GM21447 (cell line): Measurements from ENCODE around the gene MOGAT3.

Experiments
- ATAC-seq: cut with Tn5 transposase; IDR thresholded peaks from one replicate; pipeline ENCODE4 v1.9.1; 2021; ENCODE audit not compliant: unreplicated experiment

Gene MOGAT3, protein sequence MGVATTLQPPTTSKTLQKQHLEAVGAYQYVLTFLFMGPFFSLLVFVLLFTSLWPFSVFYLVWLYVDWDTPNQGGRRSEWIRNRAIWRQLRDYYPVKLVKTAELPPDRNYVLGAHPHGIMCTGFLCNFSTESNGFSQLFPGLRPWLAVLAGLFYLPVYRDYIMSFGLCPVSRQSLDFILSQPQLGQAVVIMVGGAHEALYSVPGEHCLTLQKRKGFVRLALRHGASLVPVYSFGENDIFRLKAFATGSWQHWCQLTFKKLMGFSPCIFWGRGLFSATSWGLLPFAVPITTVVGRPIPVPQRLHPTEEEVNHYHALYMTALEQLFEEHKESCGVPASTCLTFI

GRCh38 chr7:101200862-101201599 lies at the start of gene MOGAT3:
MOGAT3 (minus strand) TSS chr7:101201036; CDS start chr7:101200854, 182 bp downstream.
- no peak for ATAC-seq

DNA sequence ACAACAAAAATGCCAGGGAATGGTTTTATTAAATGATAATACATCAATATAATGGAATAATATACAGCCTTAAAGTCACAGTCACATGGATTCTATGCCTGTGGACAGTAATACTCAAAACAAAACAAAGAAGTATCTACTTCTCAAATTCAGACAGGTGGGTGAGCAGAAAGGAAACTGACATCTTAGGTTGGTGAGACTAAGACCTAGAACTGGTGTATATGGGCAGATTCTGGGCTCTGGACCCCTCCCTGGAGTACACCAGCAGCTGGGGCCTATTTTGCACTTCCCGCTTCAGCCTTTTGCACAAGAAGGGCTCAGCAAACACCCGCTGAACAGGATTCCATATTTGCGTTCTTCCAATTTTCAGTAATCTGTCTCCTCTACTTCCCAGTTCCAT lies 49.5 kb upstream of the MOGAT3 start:
- no peak for ATAC-seq

- ATAC-seq = no peak
Observed at GRCh38 chr7:101248276-101248675, 47.4 kb upstream of the MOGAT3 start.

- ATAC-seq = no peak
Observed at GRCh38 chr7:101245147-101245668, 44.4 kb upstream of the MOGAT3 start.

DNA sequence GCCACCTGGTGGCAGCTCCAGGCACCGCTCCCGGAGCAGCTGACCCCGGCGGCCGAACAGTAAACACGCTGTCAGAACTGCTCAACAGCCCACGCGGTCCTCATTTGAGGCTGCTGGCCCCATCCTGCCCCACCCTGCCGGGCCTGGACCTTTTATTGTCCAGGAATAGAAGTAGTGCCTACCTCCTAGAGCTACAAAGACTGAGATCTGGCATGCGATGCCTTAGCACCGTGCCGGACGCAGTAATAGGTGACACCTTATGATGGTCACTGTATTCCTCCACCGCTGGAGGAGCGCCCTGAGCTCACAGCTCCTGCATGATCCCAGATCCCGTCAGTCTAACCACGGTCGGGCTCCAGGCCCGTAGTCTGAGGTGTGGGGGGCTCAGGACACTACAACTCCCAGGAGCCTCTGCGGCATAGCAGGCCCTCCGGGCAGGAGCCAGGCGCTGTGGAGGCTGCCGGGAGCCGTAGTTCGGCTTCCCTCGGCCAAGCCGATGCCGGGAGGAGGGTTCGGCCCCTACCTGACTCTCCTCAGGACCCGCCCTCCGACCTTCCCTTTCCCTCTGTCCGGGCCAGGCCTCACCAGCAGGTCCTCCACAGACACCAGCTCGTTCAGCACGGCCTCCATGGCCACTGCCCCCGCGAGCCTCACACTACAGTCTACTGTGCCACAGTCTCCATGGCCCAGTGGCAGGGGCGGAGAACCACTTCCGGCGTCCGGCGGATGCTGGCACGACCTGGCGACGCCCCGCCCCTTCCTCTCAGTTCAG lies 43.7 kb upstream of the MOGAT3 start, which contains the start of gene FIS1:
Gene FIS1 (minus strand): TSS at position 707 of the 772 bp plus-strand sequence. CDS start 77 bp downstream, at position 630.
- ATAC-seq = peak; percentile 92

- ATAC-seq = no peak
Observed at GRCh38 chr7:101243646-101244374, 43.0 kb upstream of the MOGAT3 start.

DNA sequence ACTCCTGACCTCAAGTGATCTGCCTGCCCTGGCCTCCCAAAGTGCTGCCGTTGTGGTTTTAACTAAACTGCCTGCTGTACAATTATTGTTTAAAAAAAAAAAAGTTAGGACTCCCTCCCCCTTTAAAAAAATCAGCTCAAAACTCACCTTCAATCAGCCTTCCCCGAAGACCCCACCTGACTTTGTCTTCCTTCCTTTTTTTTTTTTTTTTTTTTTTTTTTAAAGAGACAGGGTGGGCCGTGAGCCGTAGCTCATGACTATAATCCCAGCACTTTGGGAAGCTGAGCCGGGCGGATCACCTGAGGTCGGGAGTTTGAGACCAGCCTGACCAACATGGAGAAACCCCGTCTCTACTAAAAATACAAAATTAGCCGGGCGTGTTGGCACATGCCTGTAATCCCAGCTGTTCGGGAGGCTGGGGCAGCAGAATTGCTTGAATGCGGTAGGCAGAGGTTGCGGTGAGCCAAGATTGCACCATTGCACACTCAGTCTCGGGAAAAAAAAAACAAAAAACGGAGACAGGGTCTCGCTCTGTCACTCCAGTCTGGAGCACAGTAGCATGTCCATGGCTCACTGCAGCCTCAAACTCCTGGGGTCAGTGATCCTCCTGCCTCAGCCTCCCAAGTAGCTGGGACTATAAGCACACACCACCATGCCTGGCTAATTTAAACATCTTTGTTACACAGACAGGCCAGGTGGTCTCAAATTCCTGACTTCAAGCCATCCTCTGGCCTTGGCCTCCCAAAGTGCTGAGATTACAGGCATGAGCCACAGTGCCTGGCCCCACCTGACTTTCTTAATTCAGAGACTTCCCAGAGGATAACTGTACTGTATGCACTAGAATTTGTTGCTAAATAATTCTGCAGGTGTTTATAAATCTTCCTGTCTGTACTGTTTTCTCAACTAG lies 40.9 kb upstream of the MOGAT3 start:
- no peak for ATAC-seq

- no peak for ATAC-seq
Observed at GRCh38 chr7:101241015-101241363, 40.2 kb upstream of the MOGAT3 start.

DNA sequence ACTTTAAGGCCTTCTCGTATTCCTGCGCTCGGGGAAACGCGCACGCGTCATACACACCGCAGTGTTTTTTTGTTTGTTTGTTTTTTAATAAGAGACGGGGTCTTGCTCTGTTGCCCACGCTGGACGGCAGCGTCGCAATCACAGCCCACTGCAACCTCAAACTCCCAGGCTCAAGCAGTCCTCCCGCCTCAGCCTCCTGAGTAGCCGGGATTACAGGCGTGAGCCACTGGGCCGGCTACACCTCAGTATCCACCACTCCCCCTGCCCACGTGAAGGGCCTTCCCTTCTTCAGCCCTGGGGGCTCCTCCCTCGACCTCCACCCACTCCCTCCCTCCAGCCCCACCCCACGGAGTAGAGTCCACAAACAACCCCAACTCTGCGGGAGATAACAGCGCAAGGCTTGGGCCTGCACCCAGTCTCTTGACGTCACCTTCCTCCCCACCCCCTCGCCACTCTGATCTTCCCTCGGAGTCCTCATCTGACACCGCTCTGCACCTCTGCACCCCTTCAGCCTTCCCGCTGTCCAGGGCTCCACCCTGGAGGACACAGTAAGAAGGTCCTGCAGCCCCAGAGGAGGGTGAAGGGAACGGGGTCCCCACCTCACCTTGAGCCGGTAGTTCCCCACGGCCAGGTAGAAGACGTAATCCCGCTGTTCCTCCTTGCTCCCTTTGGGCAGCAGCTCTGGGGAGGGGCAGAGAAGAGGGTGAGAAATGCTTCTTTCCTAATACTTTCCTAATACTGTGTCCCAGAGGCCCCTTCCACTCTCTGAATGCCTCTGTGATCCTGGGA lies 39.6 kb upstream of the MOGAT3 start:
- no peak for ATAC-seq

GRCh38 chr7:101239951-101240220 lies 39.0 kb upstream of the MOGAT3 start:
- ATAC-seq = no peak

- ATAC-seq = no peak
Observed at GRCh38 chr7:101239191-101239950, 38.5 kb upstream of the MOGAT3 start.

DNA sequence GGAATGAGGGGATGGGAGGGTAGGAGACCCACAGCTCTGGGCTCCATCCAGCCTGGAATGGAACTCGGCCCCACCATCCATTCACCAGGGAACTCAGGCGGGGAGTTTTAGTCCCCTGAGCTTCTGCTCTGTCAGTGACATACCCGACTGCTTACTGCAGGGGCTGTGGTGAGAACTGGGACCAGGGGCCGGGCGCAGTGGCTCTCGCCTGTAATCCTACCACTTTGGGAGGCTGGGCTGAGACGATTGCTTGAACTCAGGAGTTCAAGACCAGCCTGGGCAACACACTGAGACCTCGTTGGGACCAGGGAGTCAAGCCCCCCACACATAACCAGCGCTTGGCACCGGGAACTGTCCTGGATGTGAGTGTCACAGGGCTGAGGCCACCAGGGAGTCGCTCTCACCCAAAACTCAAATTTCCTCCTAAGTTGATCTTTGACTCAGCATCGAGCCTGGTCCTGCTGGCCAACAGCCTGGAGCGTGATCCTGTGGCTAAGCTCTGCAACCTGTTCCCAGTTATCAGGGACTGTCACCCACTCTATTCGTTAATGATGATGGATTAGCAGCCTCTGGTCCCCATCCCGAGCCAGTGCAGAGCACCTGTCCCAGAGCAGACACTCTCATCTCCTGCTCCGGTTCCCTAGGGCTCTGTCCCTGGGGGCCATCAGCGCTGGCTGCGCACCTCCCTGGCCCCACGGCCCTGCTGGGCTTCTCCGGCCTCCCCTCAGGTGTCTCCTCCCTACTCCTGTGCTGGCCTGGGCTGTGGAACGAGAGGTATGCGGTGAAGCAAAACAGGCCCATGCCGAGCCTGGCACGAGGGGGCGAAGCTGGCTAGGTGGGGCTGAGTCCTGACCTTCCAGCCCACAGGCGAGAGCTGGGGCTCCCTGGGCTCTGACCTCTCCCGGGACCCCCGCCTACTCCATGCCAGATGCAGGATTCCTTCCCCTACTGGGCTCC lies 37.7 kb upstream of the MOGAT3 start:
- no peak for ATAC-seq

DNA sequence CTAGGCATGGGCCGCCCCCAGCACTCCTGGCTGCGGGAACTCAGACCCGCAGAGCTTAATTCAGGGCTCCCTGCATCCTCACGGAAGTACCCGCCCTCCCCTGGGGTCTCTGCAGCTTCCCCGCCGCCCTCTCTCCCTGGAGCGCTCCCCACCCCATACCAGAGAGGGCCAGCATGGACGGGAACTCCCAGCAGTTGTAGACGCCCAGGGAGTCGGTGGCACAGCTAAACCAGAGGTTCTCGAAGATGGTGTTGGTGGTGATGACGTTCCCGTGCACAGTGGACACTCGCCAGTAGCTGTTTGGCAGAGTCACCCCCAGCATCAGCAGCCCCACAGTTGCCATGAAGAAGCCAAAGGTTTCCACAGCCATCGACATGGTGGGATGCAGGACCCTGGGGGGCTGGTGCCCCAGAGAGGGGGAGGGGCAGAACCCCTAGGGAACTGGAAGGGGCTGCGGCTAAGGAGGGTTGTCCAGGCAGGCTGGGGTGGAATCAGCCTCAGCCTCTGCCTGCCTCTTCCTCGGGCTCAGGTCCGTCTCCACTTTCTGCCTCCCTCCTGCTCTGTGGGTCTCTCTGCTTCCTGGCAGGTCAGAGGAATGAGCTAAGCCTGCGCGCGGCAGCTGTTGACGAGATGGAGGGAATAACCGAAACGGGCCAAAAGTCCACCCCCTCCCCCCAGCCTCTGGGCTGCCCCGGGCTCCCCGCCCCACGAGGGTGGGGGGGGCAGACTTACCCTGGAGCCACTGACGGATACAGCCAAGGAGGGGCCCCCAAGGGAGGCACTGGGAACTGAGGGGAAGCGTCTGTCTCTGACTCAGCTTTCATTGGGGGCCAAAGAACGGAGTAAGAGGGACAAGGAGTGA lies 36.6 kb upstream of the MOGAT3 start, which contains the start of gene CLDN15:
Gene CLDN15 (minus strand): TSS at position 597 of the 862 bp plus-strand sequence. CDS start 221 bp downstream, at position 376.
- ATAC-seq = no peak

- ATAC-seq = no peak
Observed at GRCh38 chr7:101236292-101236835, 35.5 kb upstream of the MOGAT3 start.

GRCh38 chr7:101235522-101235921 lies 34.7 kb upstream of the MOGAT3 start:
- no peak for ATAC-seq

DNA sequence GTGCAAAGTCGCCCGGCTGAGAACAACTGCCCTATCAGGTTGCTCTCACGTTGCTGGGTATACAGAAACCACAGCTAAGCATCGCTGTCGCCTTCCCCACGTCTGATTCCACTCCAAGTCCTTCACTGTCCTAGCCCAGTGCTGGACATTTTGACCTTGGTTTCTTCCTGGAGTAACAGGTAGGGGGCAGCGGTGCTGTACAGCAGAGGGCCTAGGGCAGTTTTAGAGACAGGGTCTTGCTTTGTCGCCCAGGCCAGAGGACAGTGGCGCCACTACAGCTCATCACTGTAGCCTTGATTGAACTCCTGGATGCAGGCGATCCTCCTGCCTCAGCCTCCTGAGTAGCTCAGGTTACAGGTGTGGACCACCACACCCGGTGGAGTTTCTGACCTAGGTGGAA lies 34.2 kb upstream of the MOGAT3 start:
- no peak for ATAC-seq
